GM21737 (cell line): Measurements from ENCODE around the gene LPIN2.
"Not testable (repeated sequence)": the region's sequence is repeated elsewhere in the genome, so short reads cannot be mapped to it uniquely, and the experiment has no call there.

Source experiments
- ATAC-seq: cut with Tn5 transposase; IDR thresholded peaks from one replicate; pipeline ENCODE4 v1.9.1; 2021; ENCODE audit warnings: mild to moderate bottlenecking, moderate library complexity; ENCODE audit not compliant: unreplicated experiment

LPIN2 gene

DNA sequence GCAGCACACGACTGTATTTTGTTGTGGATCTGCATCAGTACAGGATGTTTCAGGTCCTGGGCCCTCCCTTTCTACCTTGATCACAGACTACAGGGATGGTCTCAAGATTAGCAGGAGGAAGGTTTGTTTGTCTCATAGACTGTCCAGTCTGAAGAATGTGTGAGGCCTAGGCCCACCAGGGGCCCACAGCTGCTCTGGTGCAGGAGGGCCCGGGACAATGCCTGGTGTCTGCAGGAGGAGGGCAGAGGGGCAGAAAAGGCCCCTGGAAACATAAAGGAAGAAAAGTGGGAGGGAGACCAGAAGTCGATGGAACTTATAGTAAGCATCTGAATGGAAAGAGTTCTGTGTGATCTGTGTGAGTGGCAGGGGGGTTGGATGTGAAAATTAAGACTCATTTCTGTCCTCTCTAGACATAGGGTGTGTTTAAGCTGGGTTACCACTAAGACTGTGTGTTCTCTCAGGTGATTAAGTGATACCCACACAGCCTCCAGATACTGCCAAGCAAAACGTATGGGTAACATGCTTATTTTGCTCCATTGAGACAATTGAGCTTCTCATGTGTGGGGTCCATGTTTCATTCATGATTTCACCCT, 33.4 kb upstream of the LPIN2 start:
- no peak for ATAC-seq

DNA sequence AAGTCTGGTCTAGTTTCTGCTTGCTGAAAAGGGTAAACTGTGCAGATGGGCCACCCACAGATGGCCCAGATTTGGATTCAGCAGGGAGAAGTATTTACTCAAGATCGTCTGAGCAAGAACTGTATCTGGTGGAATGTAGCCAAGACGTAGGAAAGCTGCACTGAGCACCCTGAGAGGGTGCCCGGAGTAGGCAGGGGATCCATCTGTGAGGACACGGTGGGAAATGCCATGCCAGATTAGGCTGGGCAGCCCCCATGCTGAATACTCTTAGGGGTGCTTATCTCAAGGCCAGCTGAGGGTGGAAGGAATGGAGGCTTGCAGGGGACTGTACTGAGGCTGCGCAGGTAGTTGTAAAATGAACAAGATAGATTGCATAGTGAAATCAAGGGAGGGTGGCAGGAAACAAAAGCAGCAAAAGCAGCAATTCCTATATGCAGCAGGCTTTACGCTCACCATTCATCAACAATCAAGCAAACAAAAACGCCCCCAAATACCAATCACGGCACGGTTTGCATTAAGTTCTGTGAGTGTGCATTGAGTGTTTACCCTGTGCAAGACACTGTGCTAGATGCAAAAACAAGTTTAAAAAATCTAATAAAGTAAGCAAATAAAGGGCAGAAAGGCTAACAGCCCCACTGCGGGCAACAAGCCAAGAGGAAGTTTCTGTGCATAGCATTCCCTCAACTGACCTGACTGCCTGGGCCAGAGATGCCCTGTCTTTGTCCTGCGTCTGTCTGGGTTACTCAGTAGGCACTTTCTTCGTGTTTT, 32.2 kb upstream of the LPIN2 start:
- ATAC-seq, result no peak

DNA sequence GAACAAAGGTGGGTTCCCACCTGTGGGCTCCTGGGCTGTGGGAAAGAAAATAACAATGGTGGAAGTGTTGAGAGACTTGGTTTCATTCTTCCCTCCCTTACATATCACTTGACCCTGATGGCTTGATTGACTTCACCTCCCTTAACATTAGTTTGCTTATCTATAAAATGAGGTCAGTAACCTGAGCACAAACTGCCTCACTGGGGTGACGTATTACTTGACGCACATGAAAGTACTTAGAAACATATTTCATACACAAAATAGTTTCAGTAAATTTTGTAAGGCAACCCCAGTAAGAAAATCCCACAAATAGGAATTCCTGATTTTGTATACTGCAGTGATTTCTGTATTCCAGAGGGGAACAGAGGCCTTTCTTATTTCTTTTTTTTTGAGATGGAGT, 29.4 kb upstream of the LPIN2 start:
- no peak for ATAC-seq

DNA sequence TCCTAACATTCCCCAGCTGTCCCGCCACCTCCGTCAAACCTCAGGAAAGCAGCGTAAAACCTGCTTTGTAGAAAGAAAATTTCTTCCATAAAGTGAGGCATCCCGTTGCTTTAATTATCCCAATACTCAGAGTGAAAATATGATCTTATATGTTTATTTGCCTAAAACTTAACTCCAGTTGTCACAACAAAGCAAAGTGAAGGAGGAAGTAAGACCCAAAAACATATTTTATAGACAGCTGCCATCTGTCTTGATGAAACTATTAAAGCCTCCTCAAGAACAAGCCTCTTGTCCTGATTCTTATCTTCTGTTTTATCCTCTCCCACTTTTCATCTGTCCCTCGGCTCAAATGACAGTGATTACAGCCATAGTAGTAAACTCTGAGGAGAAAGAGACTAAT, 28.9 kb upstream of the LPIN2 start:
- no peak for ATAC-seq

DNA sequence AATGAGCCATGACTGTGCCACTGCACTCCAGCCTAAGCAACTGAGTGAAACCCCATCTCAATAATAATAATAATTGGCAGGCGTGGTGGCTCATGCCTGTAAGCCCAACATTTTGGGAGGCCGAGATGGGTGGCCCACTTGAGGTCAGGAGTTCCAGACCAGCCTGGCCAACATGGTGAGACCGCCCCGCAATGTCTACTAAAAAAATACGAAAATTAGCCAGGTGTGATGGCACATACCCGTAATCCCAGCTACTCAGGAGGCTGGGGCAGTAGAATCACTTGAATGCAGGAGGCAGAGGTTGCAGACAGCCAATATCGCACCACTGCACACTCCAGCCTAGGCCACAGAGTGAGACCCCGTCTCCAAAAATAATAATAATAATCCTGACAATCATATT, 27.9 kb upstream of the LPIN2 start:
- ATAC-seq, result no peak

DNA sequence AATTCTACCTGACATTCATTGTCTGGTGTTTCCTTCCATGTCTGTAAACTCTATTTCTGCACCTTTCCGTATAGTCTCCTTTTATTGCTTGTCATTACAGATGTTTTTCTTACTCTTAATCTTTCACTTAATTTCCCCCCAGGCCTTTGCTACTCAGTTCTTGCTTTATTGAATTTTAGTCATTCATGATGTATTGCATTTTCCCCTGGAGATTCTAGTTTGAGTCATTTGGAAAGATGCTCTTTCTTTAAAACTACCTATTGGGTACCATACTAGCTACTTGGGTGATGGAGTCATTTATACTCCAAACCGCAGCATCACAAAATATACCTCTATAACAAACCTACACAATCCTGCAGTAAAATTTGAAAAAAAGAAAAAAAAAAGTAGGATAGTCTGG, 27.2 kb upstream of the LPIN2 start:
- ATAC-seq, result no peak

DNA sequence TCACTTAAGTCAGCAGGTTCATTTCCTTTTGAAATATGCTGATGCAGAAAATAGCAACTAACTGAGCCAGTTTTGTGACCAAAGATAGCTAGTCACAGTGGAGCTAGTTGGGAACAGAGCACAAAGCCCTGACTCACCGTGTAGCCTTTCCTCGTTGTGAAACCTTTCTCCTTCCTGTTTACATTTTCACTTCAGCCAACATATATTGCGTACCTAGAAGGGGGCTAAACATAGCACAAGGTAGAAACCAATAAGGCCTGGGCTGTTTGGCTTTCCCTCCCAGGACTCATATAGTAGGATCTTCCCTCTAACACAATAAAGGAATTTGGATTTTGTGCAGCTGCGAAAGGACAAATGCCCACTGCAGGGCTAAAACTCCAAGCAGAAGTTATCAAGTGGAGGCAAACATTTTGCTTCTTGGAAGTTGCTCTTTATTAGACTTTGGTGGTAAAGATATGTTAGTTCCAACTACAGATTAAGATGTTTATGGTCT, 24.5 kb upstream of the LPIN2 start:
- ATAC-seq, result peak; percentile 99

DNA sequence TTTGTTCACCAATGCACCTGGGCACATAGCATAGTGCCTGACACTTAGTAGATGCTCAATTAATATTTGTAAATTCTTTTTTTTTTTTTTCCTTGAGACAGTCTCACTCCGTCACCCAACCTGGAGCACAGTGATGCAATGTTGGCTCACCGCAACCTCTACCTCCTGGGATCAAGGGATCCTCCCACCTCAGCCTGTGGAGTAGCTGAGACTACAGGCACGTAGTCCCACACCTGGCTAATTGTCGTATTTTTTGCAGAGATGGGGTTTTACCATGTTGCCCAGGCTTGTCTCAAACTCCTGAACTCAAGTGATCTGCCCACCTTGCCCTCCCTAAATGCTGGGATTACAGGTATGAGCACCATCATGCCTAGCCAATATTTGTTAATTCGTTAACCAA, 23.2 kb upstream of the LPIN2 start:
- ATAC-seq, result no peak

DNA sequence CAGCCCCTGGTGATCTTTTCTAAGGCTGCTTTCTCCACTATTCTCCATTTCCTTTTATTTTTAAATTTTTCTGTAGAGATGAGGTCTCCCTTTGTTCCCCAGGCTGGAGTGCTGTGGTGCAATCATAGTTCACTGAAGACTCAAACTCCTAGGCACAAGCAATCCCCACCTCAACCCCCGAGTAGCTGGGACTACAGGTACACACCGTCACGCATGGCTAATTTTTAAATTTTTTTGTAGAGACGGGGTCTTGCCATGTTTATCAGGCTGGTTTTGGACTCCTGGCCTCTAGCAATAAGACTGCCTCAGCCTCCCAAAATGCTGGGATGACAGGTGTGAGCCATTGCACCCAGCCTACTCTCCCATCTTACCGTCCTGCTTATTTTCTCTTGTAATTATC, 22.7 kb upstream of the LPIN2 start:
- no peak for ATAC-seq

DNA sequence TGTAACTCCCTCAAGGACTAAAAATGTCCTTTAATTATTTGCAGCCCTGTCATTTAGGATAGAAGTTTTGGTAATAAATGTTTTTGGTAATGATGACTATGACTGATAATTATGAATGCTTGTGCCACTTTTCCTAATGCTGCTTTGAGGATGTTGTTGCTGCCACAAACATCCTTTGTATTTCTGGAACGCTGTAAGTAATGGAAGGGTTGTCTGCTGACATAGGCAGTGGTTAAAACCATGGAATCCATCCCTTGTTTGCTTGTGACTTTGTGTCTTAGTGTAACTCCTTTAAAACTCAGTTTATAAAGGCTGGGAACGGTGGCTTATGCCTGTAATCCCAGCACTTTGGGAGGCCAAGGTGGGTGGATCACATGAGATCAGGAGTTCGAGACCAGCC, 19.8 kb upstream of the LPIN2 start:
- ATAC-seq, result no peak

DNA sequence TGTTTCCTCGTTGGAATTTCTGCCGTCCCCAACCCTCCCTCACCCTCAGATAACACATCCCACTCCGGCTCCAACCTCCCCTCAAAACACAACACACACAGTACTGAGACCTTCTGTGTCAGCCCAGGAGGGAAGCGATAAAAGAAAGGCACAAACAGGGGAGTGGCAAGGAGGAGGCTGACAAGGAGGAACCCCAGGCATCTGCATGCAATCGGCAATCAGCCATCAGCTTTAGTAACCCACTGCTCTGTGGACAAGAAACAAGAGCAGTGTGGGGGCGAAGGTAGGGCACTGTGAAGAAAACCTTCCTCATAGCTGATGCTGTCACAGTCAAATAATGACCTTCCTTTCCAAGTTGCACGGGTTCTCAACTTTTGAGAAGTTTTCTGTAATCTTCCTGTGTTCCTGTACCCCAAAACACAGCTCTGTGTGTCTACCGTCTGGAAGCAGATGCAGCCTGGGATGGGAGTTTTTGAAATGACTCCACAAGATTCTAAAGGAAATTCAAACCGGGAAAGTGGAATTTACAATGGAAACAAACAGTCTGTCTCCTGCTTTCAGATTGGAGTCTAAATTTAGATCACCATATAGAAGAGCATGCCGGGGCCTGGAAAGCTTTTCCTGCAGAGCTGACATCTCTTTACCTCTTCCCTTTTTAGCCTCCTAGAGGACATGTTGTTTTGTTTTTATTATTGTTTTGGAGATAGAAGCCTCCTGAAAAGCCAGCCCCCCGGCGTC, 16.4 kb upstream of the LPIN2 start:
- no peak for ATAC-seq

DNA sequence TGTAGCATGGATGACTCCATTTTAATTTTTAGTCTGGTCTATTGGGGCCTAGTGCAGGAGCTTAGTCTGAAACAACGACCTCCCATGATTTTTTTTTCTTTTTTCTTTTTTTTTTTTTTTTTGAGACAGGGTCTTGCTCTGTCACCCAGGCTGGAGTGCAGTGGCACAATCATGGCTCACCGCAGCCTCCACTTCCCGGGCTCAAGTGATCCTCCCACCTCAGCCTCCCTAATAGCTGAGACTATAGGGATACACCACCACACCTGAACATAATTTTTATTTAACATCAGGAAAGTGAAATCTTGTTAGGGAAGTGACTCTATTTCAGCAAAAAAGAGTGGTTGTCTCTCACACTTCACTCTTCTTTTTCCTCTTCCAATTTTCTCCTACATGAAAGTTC, 15.2 kb upstream of the LPIN2 start:
- not testable (repeated sequence) for ATAC-seq

DNA sequence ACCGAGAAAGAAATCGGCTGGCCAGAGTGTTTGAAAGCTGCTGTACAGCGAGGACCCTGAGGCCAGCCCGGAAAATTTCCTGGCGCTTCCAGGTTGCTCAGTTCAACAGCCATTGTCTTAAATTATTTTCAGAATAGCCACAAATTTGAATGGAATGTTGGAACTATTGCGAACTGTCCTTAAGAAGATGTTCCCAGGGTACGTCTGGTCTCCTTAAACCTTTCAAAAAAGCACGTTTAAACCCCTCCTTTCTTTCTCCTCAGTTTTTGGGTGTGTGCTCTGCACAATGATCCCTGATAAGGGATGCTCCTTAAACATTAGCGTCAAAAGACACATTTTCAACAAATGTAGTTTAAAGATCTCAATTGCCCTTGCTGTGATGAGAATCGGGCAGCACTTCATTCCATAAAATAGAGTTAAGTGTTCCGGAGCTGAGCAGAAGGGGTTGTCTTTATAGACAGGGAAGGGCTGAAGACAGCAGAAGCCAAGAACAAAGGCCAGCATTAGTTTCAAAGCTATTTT, 14.5 kb upstream of the LPIN2 start:
- no peak for ATAC-seq

DNA sequence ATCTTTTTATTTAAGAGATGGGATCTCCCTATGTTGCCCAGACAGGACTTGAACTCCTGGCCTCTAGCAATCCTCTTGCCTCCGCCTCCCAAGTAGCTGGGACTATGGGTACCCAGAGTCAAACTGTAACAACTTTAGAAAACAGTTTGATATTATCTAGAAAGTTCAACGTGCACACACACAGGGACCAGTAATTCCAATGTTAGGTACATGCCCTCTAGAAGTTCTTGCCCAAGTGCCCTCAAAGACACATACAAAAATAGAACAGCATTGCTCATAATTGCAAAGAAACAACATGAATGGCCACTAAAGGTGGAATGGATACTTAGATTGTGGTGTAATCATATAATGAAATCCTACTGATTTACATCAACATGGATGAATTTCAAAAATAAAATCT, 12.6 kb upstream of the LPIN2 start:
- ATAC-seq, result no peak

DNA sequence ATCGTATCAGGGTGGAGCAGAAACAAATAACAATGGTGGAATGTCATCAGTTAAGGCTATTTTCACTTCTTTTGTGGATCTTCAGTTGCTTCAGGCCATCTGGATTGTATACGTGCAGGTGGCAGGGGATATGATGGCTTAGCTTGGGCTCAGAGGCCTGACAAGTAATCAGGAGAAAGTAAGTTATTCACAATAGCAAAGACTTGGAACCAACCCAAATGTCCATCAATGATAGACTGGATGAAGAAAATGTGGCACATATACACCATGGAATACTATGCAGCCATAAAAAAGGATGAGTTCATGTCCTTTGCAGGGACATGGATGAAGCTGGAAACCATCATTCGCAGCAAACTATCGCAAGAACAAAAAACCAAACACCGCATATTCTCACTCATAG, 10.7 kb upstream of the LPIN2 start:
- not testable (repeated sequence) for ATAC-seq

DNA sequence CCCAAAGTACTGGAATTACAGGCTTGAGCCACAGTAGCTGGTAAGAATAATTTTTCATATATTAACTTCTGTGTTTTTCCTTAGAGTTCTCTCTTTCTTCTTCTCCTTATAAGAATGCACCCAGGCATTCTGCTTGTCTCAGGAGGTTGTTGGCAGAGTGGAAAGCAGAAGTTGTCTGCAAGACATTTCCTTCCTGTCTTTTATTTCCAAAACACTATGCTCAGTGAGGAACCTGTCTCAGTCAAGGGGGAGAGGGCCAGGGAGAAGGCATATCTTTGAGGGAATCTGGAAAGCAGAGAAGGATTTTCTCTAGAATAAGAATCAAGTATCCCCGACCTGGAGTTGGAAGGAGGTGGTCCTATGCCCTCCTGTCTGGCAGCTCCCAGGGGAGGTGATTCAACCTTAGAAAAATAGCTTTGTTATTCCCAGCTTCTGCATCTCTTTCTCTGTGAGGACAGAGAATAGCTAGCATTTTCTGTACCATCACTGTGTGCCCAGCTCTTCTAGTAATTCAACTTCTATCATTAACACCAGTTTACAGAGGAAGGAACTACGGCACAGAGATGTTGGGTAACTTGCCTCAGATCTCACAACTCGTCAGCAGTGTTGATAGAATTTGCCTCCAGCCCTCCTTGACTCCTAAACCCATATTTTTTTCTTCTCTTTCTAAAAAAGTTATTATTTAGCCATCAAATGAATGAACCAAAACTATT, 3.8 kb upstream of the LPIN2 start:
- no peak for ATAC-seq

DNA sequence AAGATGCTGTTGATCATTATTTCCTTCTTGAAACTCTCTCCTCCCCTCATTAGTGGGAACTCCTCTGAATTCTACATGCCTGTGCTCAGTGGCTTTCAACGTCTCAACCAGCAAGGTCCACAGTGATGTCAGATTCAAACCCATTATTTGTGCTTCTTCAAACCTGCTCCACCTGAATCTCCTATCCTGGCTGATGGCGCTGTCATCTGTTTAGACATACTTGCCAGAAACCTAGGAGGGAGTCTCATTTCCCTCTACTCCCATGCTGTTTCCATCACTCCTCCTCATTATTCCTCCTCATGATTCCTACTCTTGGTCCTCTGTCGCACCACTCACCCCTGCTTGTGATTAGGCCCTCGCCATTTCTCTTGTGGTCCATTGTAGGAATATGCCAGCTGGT, 2.9 kb upstream of the LPIN2 start:
- ATAC-seq, result no peak

DNA sequence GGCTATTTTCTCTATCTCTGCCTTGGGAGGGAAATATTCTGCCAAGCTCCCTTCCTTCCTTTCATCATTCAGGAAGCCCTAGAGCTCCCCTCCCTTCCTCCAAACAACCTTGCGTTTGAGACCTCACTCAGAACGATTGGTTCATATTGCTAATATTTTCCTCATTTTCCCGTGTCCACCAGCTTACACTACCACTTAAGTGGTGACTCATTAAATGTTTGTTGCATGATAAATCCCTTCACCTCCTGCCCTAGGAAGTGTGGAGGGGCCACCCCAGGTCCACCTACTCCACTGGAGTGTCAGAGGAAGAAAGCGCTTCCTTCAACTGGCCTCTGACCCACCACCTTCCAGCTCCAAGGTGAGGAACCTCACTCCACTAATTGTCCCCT, 2.3 kb upstream of the LPIN2 start:
- no peak for ATAC-seq

DNA sequence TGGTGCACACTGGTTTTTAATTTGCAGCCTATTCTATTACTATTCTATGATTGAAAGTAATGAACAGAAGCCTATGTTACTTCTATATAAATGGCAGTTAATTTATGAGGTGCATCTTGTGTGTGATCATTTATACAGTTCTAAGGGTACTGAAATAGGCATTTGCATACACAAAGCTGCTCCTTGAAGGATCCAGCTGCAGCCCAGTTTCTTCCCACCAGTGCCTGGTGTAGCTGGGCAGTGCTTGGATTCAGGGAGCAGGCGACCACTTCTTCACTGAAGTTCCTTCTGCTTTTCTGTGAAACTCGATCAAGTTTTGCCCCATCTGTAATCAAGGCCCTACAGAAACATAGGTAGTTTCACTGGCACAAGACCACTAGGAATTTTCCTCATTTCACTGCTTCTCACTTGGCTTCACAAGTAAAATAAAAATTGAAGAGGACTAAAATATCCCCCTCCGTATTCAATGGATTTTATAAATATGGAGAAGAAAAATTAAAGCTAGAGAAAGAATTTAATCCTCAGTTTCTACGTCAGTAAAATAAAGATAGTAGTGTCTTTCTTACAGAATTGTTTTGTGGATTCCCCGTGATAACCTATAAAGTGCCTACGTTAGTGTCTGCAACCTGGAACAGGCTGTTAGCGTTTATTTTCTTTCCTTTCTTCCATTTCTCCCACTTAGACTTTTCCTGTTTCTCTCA, 1.7 kb upstream of the LPIN2 start:
- ATAC-seq, result no peak

DNA sequence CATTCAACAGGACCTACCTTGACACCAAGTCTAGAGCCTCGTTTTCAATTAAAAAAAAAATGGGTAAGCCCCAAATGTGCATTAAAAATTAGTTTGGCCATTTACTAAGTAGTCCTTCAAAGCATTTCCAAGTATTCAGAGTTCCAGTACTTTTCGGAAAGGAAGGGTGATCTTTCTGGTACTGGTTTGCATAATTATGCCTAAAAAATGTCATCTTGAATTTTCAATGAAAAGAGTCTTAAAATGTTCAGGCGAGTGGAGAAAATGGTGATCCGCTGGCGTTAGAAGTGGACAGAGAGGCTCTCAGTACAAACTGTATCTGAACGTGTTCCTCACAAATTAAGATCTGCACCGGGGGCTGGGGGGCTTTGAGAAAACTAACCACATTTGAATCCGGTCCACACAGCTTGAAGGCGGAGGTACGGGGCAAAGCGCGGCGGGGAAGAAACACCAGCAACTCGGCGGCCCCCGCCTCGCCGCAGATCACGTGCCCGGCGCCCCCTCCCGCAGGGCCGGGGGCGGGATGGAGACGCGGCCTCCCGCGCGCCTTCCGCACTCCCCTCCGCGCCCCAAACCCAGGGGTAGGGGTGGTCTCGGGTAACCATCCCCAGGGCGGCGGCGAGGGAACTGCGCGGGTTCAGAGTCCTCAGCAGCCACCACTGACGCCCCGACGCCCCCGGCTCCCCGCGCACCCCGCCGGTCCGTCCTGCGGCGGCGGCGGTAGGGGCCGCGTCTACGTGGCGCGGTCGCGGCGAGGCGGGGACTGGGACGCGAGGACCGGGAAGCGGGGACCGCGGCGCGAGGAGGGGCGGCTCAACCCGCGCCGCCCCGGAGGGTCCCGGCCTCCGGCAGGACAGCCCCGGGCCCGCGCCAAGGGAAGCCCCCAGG, 564 bp downstream of the LPIN2 start:
- ATAC-seq, result peak; percentile 29
